ENCODE data around the gene ANKRD34B. TPM values are rescaled to one million over a fixed set of nuclear protein-coding genes. Genes with fewer than 3 reads are reported as not detected.

ANKRD34B gene
- total RNA-seq, 1 donor from 2014 or later: not detected

- Mint-ChIP-seq H3K4me1 (ENCODE audit: low read depth, unreplicated experiment) (no peaks in the 10 kb centered on the region), H3K36me3 (ENCODE audit: unreplicated experiment) (no peaks in the 10 kb centered on the region), H3K9me3 (ENCODE audit: unreplicated experiment) (no peaks in the 10 kb centered on the region), H3K4me3 (ENCODE audit: unreplicated experiment) (no peak overlapping the region), H3K27me3 (ENCODE audit: unreplicated experiment) (no peaks in the 10 kb centered on the region), H3K27ac (ENCODE audit: unreplicated experiment) (no peak overlapping the region)
- no peak for DNase-seq
- TF ChIP-seq CTCF (IDR thresholded peaks at IDR 0.05; ENCODE audit: partially characterized antibody, unreplicated experiment): no peak
Observed at GRCh38 chr5:80540691-80541090, 29.4 kb downstream of the ANKRD34B start.

DNA sequence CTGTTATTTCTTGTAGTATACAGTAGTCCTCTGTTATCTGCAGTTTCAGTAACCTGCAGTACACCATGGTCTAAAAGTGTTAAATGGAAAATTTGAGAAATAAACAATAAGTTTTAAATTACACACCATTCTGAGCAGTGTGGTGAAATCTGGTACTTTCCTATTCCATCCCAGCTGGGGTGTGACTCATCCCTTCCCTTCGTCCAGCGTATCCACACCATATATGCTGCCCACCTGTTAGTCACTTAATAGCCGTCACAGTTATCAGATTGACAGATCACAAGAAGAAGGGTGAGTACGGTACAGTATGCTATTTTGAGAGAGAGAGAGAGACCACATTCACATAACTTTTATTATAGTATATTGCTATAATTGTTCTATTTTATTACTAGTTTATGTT lies 53.3 kb downstream of the ANKRD34B start:
- no peak for TF ChIP-seq CTCF (IDR thresholded peaks at IDR 0.05; ENCODE audit: partially characterized antibody, unreplicated experiment)
- Mint-ChIP-seq H3K36me3 (ENCODE audit: unreplicated experiment) (no peaks in the 10 kb centered on the region), H3K4me3 (ENCODE audit: unreplicated experiment) (no peak overlapping the region), H3K27me3 (ENCODE audit: unreplicated experiment) (no peaks in the 10 kb centered on the region), H3K4me1 (ENCODE audit: low read depth, unreplicated experiment) (no peaks in the 10 kb centered on the region), H3K9me3 (ENCODE audit: unreplicated experiment) (no peaks in the 10 kb centered on the region), H3K27ac (ENCODE audit: unreplicated experiment) (no peak overlapping the region)
- no peak for DNase-seq

- H3K4me1 Mint-ChIP-seq (ENCODE audit: low read depth, unreplicated experiment): no peaks in the 10 kb centered on the region
Observed at GRCh38 chr5:80509362-80509761, 60.7 kb downstream of the ANKRD34B start.

GRCh38 chr5:80508844-80509243 lies 61.2 kb downstream of the ANKRD34B start:
- no peaks in the 10 kb centered on the region for H3K4me1 Mint-ChIP-seq (ENCODE audit: low read depth, unreplicated experiment)
- no peak for TF ChIP-seq CTCF (IDR thresholded peaks at IDR 0.05; ENCODE audit: partially characterized antibody, unreplicated experiment)
- no peaks in the 10 kb centered on the region for H3K27me3 Mint-ChIP-seq (ENCODE audit: unreplicated experiment)
- no peaks in the 10 kb centered on the region for H3K36me3 Mint-ChIP-seq (ENCODE audit: unreplicated experiment)
- H3K4me3 Mint-ChIP-seq (ENCODE audit: unreplicated experiment): no peak overlapping the region
- DNase-seq: no peak
- H3K9me3 Mint-ChIP-seq (ENCODE audit: unreplicated experiment): peaks cover 4% of the 10 kb centered on the region
- H3K27ac Mint-ChIP-seq (ENCODE audit: unreplicated experiment): no peak overlapping the region

More at GRCh38 chr5:80509362-80509761, 60.7 kb downstream of the ANKRD34B start:
- H3K27ac Mint-ChIP-seq (ENCODE audit: unreplicated experiment): no peak overlapping the region
- no peaks in the 10 kb centered on the region for H3K27me3 Mint-ChIP-seq (ENCODE audit: unreplicated experiment)
- DNase-seq: no peak
- H3K4me3 Mint-ChIP-seq (ENCODE audit: unreplicated experiment): no peak overlapping the region
- peaks cover 4% of the 10 kb centered on the region for H3K9me3 Mint-ChIP-seq (ENCODE audit: unreplicated experiment)
- no peak for TF ChIP-seq CTCF (IDR thresholded peaks at IDR 0.05; ENCODE audit: partially characterized antibody, unreplicated experiment)
- no peaks in the 10 kb centered on the region for H3K36me3 Mint-ChIP-seq (ENCODE audit: unreplicated experiment)

DNA sequence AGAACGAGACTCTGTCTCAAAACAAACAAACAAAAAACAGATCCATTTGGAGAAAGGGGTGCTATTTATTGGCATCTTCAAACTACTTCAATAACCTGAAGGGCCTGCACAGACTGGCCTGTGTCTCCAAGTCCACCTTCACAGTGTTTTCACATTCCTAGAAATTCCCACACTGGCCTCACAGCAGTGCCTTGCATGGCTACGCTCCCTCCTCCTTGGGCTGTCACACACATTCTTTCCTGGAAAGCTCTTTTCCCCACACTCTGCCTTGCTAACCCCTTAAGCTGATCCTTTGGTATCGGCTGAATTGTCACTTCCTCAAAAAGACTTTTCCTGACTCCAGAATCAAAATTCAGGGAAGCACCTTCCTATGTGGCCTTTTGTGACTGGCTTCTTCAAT lies 62.4 kb downstream of the ANKRD34B start:
- TF ChIP-seq CTCF (IDR thresholded peaks at IDR 0.05; ENCODE audit: partially characterized antibody, unreplicated experiment): no peak
- Mint-ChIP-seq H3K4me1 (ENCODE audit: low read depth, unreplicated experiment) (no peaks in the 10 kb centered on the region), H3K36me3 (ENCODE audit: unreplicated experiment) (no peaks in the 10 kb centered on the region), H3K27ac (ENCODE audit: unreplicated experiment) (no peak overlapping the region), H3K27me3 (ENCODE audit: unreplicated experiment) (no peaks in the 10 kb centered on the region), H3K4me3 (ENCODE audit: unreplicated experiment) (no peak overlapping the region), H3K9me3 (ENCODE audit: unreplicated experiment) (peaks cover 4% of the 10 kb centered on the region)
- no peak for DNase-seq

Other genes with a start within 250 kb of the ANKRD34B start
- gene ZFYVE16, start 162.2 kb downstream of the ANKRD34B start, total RNA-seq (ENCODE audit: unreplicated experiment): 51.5 TPM
- 0.29 TPM for gene FAM151B, start 82.2 kb downstream of the ANKRD34B start, total RNA-seq (ENCODE audit: unreplicated experiment)
- 14.4 TPM for gene MSH3, start 84.4 kb upstream of the ANKRD34B start, total RNA-seq (ENCODE audit: unreplicated experiment)
- 23.5 TPM for gene DHFR, start 84.7 kb upstream of the ANKRD34B start, total RNA-seq (ENCODE audit: unreplicated experiment)